SK-N-SH (cell line): Measurements from ENCODE around the gene PDGFB. TPM values are rescaled to one million over a fixed set of nuclear protein-coding genes. Genes with fewer than 3 reads are reported as not detected.

Experiments
- CTCF ChIA-PET: fragments of 300-600, 350-600 bp; formaldehyde crosslinking; extraction: SDS; loops from one replicate; lab custom pipeline; 2021; lab: Yijun Ruan, JAX
- POLR2A ChIA-PET: fragments of 350-600 bp; sonication (Branson Sonifier 250); formaldehyde crosslinking; extraction: SDS; loops from one replicate; lab custom pipeline; 2020; ENCODE audit warnings: antibody characterized with exemption, inconsistent platforms; lab: Yijun Ruan, JAX
- DNase-seq: peaks from one replicate; pipeline ENCODE4 v3.0.0; 2012
- H2AFZ ChIP-seq: fragments of 200-600 bp; sonication (generic); 2 replicates; pipeline ENCODE4 v1.8.1; 2016; ENCODE audit warnings: antibody characterized with exemption, mild to moderate bottlenecking, low read depth
- H3F3A ChIP-seq: fragments of 200-600 bp; sonication (generic); replicated peaks from 2 replicates; pipeline ENCODE3; 2016; ENCODE audit warnings: antibody characterized with exemption, mild to moderate bottlenecking; ENCODE audit not compliant: insufficient read depth
- H3K27ac ChIP-seq, 2 experiments: fragments of 200-500 bp in 1 of 2; fragments of 200-600 bp in 1 of 2; sonication (Bioruptor generic) in 1 of 2; sonication (generic), shearing (Covaris generic) in 1 of 2; 2 replicates each; pipeline versions ENCODE4 v1.5.1 to v1.6.1; 2014 to 2016; ENCODE audit warnings: low read depth in 2 of 2, inconsistent platforms in 1 of 2, low read length in 1 of 2, mild to moderate bottlenecking in 1 of 2, mixed read lengths in 1 of 2
- H3K27me3 ChIP-seq: fragments of 200-600 bp; sonication (generic), shearing (Covaris generic); 2 replicates; pipeline ENCODE4 v1.6.1; 2016; ENCODE audit warnings: mixed run types; ENCODE audit not compliant: insufficient read depth
- H3K36me3 ChIP-seq, 2 experiments: fragments of 200-500 bp in 1 of 2; fragments of 200-600 bp in 1 of 2; sonication (Bioruptor generic) in 1 of 2; sonication (generic) in 1 of 2; replicated peaks in 1 of 2; 2 replicates each; pipeline versions ENCODE3 to v1.5.1; 2014 to 2016; ENCODE audit warnings: low read length in 1 of 2, mild to moderate bottlenecking in 1 of 2; ENCODE audit not compliant: insufficient read depth in 2 of 2, control insufficient read depth in 1 of 2
- H3K4me1 ChIP-seq, 2 experiments: fragments of 200-500 bp in 1 of 2; fragments of 200-600 bp in 1 of 2; sonication (Bioruptor generic) in 1 of 2; sonication (generic), shearing (Covaris generic) in 1 of 2; 2 replicates each; pipeline versions ENCODE4 v1.5.1 to v1.6.1; 2014 to 2016; ENCODE audit warnings: low read depth in 1 of 2, low read length in 1 of 2, mixed run types in 1 of 2; ENCODE audit not compliant: insufficient read depth in 2 of 2, control insufficient read depth in 1 of 2
- H3K4me2 ChIP-seq: fragments of 200-600 bp; sonication (generic), shearing (Covaris generic); 2 replicates; pipeline ENCODE4 v1.6.1; 2017; ENCODE audit warnings: mixed run types
- H3K4me3 ChIP-seq, 2 experiments: fragments of 200-500 bp in 1 of 2; fragments of 200-600 bp in 1 of 2; sonication (Bioruptor generic) in 1 of 2; sonication (generic), shearing (Covaris generic) in 1 of 2; 2 replicates each; pipeline versions ENCODE4 v1.5.1 to v1.8.1; 2014 to 2016; ENCODE audit warnings: low read depth in 2 of 2, inconsistent platforms in 1 of 2, low read length in 1 of 2, mild to moderate bottlenecking in 1 of 2, mixed read lengths in 1 of 2, moderate library complexity in 1 of 2
- H3K79me2 ChIP-seq: fragments of 200-600 bp; sonication (generic); 2 replicates; pipeline ENCODE4 v1.8.1; 2017; ENCODE audit warnings: mild to moderate bottlenecking; ENCODE audit not compliant: insufficient read depth
- H3K9ac ChIP-seq: fragments of 200-600 bp; sonication (generic); 2 replicates; pipeline ENCODE4 v1.6.1; 2017; ENCODE audit warnings: mixed run types
- H3K9me2 ChIP-seq: fragments of 200-600 bp; sonication (generic); 2 replicates; pipeline ENCODE4 v1.6.1; 2017; ENCODE audit warnings: mixed run types
- H3K9me3 ChIP-seq: fragments of 200-600 bp; sonication (generic); 2 replicates; pipeline ENCODE4 v1.6.1; 2017; ENCODE audit warnings: mixed run types, mild to moderate bottlenecking, moderate library complexity
- H4K20me1 ChIP-seq: fragments of 200-600 bp; sonication (generic); 2 replicates; pipeline ENCODE4 v1.6.1; 2017; ENCODE audit warnings: mild to moderate bottlenecking, mixed run types; ENCODE audit not compliant: insufficient read depth
- FOSL2 ChIP-seq: IDR thresholded peaks from 2 replicates; pipeline ENCODE4 v1.4.0; 2012; ENCODE audit warnings: low read depth, mild to moderate bottlenecking, moderate library complexity, borderline replicate concordance
- FOXJ3 ChIP-seq: sonication (generic); formaldehyde crosslinking; IDR thresholded peaks from 2 replicates; pipeline ENCODE4 v1.5.1; 2020; ENCODE audit warnings: mild to moderate bottlenecking, missing genetic modification reagents
- IRF3 ChIP-seq: fragments of 150-350 bp; IDR thresholded peaks from 2 replicates; pipeline ENCODE4 v1.6.1; 2016; ENCODE audit warnings: mild to moderate bottlenecking, low read depth, low read length
- MXI1 ChIP-seq: IDR thresholded peaks from 2 replicates; pipeline ENCODE4 v1.6.1; 2012; ENCODE audit warnings: mild to moderate bottlenecking, low read depth, low read length, improper control_type of control experiment
- PBX3 ChIP-seq: IDR thresholded peaks from 2 replicates; pipeline ENCODE4; 2012
- POLR2AphosphoS5 ChIP-seq: IDR thresholded peaks from 2 replicates; pipeline ENCODE4 v1.6.1; 2012; ENCODE audit warnings: low read depth, low read length
- RXRA ChIP-seq: IDR thresholded peaks from 2 replicates; pipeline ENCODE4 v1.4.0; 2012; ENCODE audit warnings: low read depth, mild to moderate bottlenecking, borderline replicate concordance
- SIN3A ChIP-seq: IDR thresholded peaks from 2 replicates; pipeline ENCODE4 v1.6.1; 2012; ENCODE audit warnings: low read depth, mild to moderate bottlenecking, low read length, moderate library complexity, borderline replicate concordance
- TCF12 ChIP-seq: IDR thresholded peaks from 2 replicates; pipeline ENCODE4 v1.4.0; 2012
- USF1 ChIP-seq: IDR thresholded peaks from 2 replicates; pipeline ENCODE4 v1.4.0; 2012; ENCODE audit warnings: low read depth, borderline replicate concordance
- YY1 ChIP-seq: IDR thresholded peaks from 2 replicates; pipeline ENCODE4 v1.4.0; 2012; ENCODE audit warnings: low read depth, mild to moderate bottlenecking
- WGBS: methylation state at CpG from one replicate; pipeline ENCODE4 v1.1.6; 2017; ENCODE audit warnings: low lambda C conversion rate; 5-methylcytosine and 5-hydroxymethylcytosine counted together
- polyA plus RNA-seq, 3 experiments: library from polyadenylated mRNA; depleted of rRNA; stranded (reverse); fragments of >200 nt; gene quantifications; 2 replicates each; pipeline ENCODE4 v1.2.3, GENCODE V29; 2012

The PDGFB gene
- polyA plus RNA-seq, 1 of the 3 experiments (the other 2 are of a cell fraction), result 0.44 TPM

GRCh38 chr22:39284142-39284980 lies 39.6 kb upstream of the PDGFB start (continued):
- no peak for TF ChIP-seq PBX3

GRCh38 chr22:39283322-39284141 lies 38.8 kb upstream of the PDGFB start:
- ChIA-PET CTCF (interaction anchor here (0.6 to 0.7 kb wide), 3 partner anchors 23 to 124 kb away, joined by 3 read pairs; no protein-coding TSS in a partner anchor), POLR2A (interaction anchor here (0.6 kb wide), 1 partner anchor 20 kb away, joined by 3 read pairs; no protein-coding TSS in a partner anchor)
- no peak overlapping the region for H3K27ac ChIP-seq
- no peaks in the 10 kb centered on the region for H4K20me1 ChIP-seq
- no peaks in the 10 kb centered on the region for H3K9me3 ChIP-seq
- no peaks in the 10 kb centered on the region for H3K9me2 ChIP-seq
- H3F3A ChIP-seq, result no peaks in the 10 kb centered on the region
- 100% methylated on average over 3 of the region's 27 CpGs for WGBS
- peaks cover 0 to 7% of the 10 kb centered on the region in 2 experiments; a peak in 2 of 4 replicates for H3K4me1 ChIP-seq
- no peak overlapping the region for H3K4me3 ChIP-seq
- no peaks in the 10 kb centered on the region for H3K79me2 ChIP-seq
- peak; percentile 58 for DNase-seq
- no peak overlapping the region for H3K4me2 ChIP-seq
- no peak overlapping the region for H3K9ac ChIP-seq
- no peak overlapping the region for H2AFZ ChIP-seq
- no peaks in the 10 kb centered on the region for H3K27me3 ChIP-seq
- no peak for TF ChIP-seq USF1
- no peak for TF ChIP-seq YY1
- no peaks in the 10 kb centered on the region for H3K36me3 ChIP-seq

- no peaks in the 10 kb centered on the region for H3K9me3 ChIP-seq
- ChIA-PET CTCF (interaction anchor here (0.7 kb wide), 1 partner anchor 24 kb away, joined by 3 read pairs; no protein-coding TSS in a partner anchor), POLR2A (no interaction called here)
- TF ChIP-seq SIN3A (no peak), IRF3 (no peak), FOSL2 (no peak), POLR2AphosphoS5 (no peak), FOXJ3 (CRISPR knock-in tag) (no peak), MXI1 (no peak), TCF12 (no peak), RXRA (no peak)
- DNase-seq, result no peak
- H3K9me2 ChIP-seq, result no peaks in the 10 kb centered on the region
- WGBS, result 100% methylated on average over 4 of the region's 9 CpGs
- no peaks in the 10 kb centered on the region for H3K36me3 ChIP-seq
- no peak overlapping the region for H3K27ac ChIP-seq
- no peak overlapping the region for H3K4me3 ChIP-seq
- no peak overlapping the region for H2AFZ ChIP-seq
- H3K9ac ChIP-seq, result no peak overlapping the region
- H3K4me2 ChIP-seq, result no peak overlapping the region
- H3F3A ChIP-seq, result no peaks in the 10 kb centered on the region
- no peaks in the 10 kb centered on the region for H3K27me3 ChIP-seq
- H3K4me1 ChIP-seq, result peaks cover 0 to 7% of the 10 kb centered on the region in 2 experiments; a peak in 2 of 4 replicates
- H3K79me2 ChIP-seq, result no peaks in the 10 kb centered on the region
- H4K20me1 ChIP-seq, result no peaks in the 10 kb centered on the region
These were observed 38.0 kb upstream of the PDGFB start for GRCh38 chr22:39282645-39283321.
